ENCODE results near the gene PSMG4. TPM values are rescaled to one million over a fixed set of nuclear protein-coding genes. Genes with fewer than 3 reads are reported as not detected.

The PSMG4 gene
- total RNA-seq, 1 experiment from 2014 or later: 35.0 TPM

- Histone ChIP-seq H3K4me3 (replicated peaks in 1 of 2; ENCODE audit: low read depth in 1 of 2, low read length in 2 of 2) (no peak overlapping the region), H3K4me2 (ENCODE audit: low read length) (no peak overlapping the region), H3K27me3 (ENCODE audit: insufficient read depth, low read length) (no peaks in the 10 kb centered on the region), H3K27ac (ENCODE audit: low read depth, low read length) (no peak overlapping the region), H4K20me1 (ENCODE audit: insufficient read depth) (no peaks in the 10 kb centered on the region), H3K4me1 (ENCODE audit: control insufficient read depth in 1 of 2, insufficient read depth in 2 of 2, low read length in 2 of 2) (no peaks in the 10 kb centered on the region), H2AFZ (ENCODE audit: low read depth, low read length, poor library complexity, severe bottlenecking) (no peak overlapping the region), H3K79me2 (ENCODE audit: insufficient read depth, low read length) (no peaks in the 10 kb centered on the region), H3K9me2 (ENCODE audit: insufficient read depth) (no peaks in the 10 kb centered on the region), H3K36me3 (ENCODE audit: control insufficient read depth in 1 of 2, insufficient read depth in 2 of 2, low read length in 2 of 2) (no peaks in the 10 kb centered on the region), H3K9ac (ENCODE audit: low read length) (no peak overlapping the region), H3K9me3 (ENCODE audit: control insufficient read depth in 1 of 2, insufficient read depth in 1 of 2, low read depth in 1 of 2, low read length in 2 of 2) (no peaks in the 10 kb centered on the region)
- TF ChIP-seq ZNF274 (IDR thresholded peaks at IDR 0.05; ENCODE audit: low read depth, low read length): no peak
- no peak for TF ChIP-seq EZH2phosphoT487 (IDR thresholded peaks at IDR 0.05; ENCODE audit: borderline replicate concordance)
- no peak for TF ChIP-seq POLR2AphosphoS5 (IDR thresholded peaks at IDR 0.05; ENCODE audit: low read depth, low read length)
- TF ChIP-seq MAX (IDR thresholded peaks at IDR 0.05): no peak
- TF ChIP-seq CEBPB (IDR thresholded peaks at IDR 0.05; ENCODE audit: low read depth): no peak
- no peak for TF ChIP-seq TCF7L2 (IDR thresholded peaks at IDR 0.05; ENCODE audit: borderline replicate concordance, extremely low read depth, insufficient read depth, insufficient read length)
- TF ChIP-seq RAD21 (IDR thresholded peaks at IDR 0.05; ENCODE audit: low read depth): no peak
- no peak for TF ChIP-seq SIN3A (IDR thresholded peaks at IDR 0.05; ENCODE audit: low read depth)
- no peak for TF ChIP-seq ELF1 (IDR thresholded peaks at IDR 0.05; ENCODE audit: borderline replicate concordance, low read depth)
- TF ChIP-seq CBX3 (IDR thresholded peaks at IDR 0.05; ENCODE audit: low read depth): no peak
- no peak for TF ChIP-seq ZBTB33 (IDR thresholded peaks at IDR 0.05; ENCODE audit: extremely low read depth, insufficient replicate concordance, low read length)
- TF ChIP-seq JUND (IDR thresholded peaks at IDR 0.05): no peak
- no peak for TF ChIP-seq POLR2A (IDR thresholded peaks at IDR 0.05; ENCODE audit: borderline replicate concordance, extremely low read depth, insufficient read depth, insufficient read length)
- no peak for TF ChIP-seq FOSL1 (IDR thresholded peaks at IDR 0.05; ENCODE audit: low read depth)
- TF ChIP-seq REST (IDR thresholded peaks at IDR 0.05; ENCODE audit: low read depth): no peak
- TF ChIP-seq YY1 (IDR thresholded peaks at IDR 0.05; ENCODE audit: extremely low read depth, insufficient replicate concordance, low read depth, low read length): no peak
- TF ChIP-seq SP1 (IDR thresholded peaks at IDR 0.05; ENCODE audit: low read depth): no peak
- TF ChIP-seq, protein P1, sequence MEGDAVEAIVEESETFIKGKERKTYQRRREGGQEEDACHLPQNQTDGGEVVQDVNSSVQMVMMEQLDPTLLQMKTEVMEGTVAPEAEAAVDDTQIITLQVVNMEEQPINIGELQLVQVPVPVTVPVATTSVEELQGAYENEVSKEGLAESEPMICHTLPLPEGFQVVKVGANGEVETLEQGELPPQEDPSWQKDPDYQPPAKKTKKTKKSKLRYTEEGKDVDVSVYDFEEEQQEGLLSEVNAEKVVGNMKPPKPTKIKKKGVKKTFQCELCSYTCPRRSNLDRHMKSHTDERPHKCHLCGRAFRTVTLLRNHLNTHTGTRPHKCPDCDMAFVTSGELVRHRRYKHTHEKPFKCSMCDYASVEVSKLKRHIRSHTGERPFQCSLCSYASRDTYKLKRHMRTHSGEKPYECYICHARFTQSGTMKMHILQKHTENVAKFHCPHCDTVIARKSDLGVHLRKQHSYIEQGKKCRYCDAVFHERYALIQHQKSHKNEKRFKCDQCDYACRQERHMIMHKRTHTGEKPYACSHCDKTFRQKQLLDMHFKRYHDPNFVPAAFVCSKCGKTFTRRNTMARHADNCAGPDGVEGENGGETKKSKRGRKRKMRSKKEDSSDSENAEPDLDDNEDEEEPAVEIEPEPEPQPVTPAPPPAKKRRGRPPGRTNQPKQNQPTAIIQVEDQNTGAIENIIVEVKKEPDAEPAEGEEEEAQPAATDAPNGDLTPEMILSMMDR (IDR thresholded peaks at IDR 0.05 in 2 of 3, conservative IDR thresholded peaks at IDR 0.05 in 1 of 3; ENCODE audit: borderline replicate concordance in 1 of 3, insufficient read depth in 1 of 3, low read depth in 2 of 3, low read length in 2 of 3): no peak
- TF ChIP-seq EGR1 (IDR thresholded peaks at IDR 0.05; ENCODE audit: low read depth): no peak
- no peak for TF ChIP-seq ZFX (IDR thresholded peaks at IDR 0.05)
- ATAC-seq (no peak), DNase-seq (ENCODE audit: low read depth, low spot score) (no peak)
- ChIA-PET RAD21 (ENCODE audit: low non-redundant PET in 1 of 2, low total read pairs in 2 of 2, uncharacterized antibody in 2 of 2, unreplicated experiment in 2 of 2) (no interaction called here), POLR2A (no interaction called here), CTCF (no interaction called here)
- no TSS peak for BruUV-seq (replicated peaks)
- intact Hi-C loops (cut with micrococcal nuclease): no loop called here
These were observed 47.1 kb downstream of the PSMG4 start for GRCh38 chr6:3305831-3306230.
